K562 (cell line): ENCODE results near the gene GSDME.

Experiments used
- FOXJ3 ChIP-seq: sonication (generic); formaldehyde crosslinking; IDR thresholded peaks from 2 replicates; pipeline ENCODE4 v1.4.0; 2020; ENCODE audit warnings: mild to moderate bottlenecking, missing genetic modification reagents
- GABPB1 ChIP-seq: sonication (generic); formaldehyde crosslinking; IDR thresholded peaks from 2 replicates; pipeline ENCODE4 v1.8.0; 2022; ENCODE audit warnings: mild to moderate bottlenecking, missing genetic modification reagents
- JUND ChIP-seq, 2 experiments: IDR thresholded peaks; 2 replicates in 1 of 2; 3 replicates in 1 of 2; pipeline ENCODE4 v1.6.1; 2011; ENCODE audit warnings: borderline replicate concordance in 2 of 2, low read depth in 2 of 2, low read length in 2 of 2, improper control_type of control experiment in 1 of 2, missing biosample characterization in 1 of 2, missing genetic modification characterization in 1 of 2, missing genetic modification reagents in 1 of 2
- KLF16 ChIP-seq: IDR thresholded peaks from 2 replicates; pipeline ENCODE4 v1.6.1; 2016; ENCODE audit warnings: antibody characterized with exemption
- MAFK ChIP-seq: IDR thresholded peaks from 2 replicates; pipeline ENCODE4 v1.6.1; 2011; ENCODE audit warnings: low read length, improper control_type of control experiment
- MYC ChIP-seq, 2 experiments: fragments of 250-450 bp in 1 of 2; sonication (Bioruptor Pico) in 1 of 2; IDR thresholded peaks; 2 replicates each; pipeline versions ENCODE4 v1.5.1 to v1.6.1; 2012 to 2021; ENCODE audit warnings: low read depth in 2 of 2, borderline replicate concordance in 1 of 2, improper control_type of control experiment in 1 of 2, low read length in 1 of 2, mild to moderate bottlenecking in 1 of 2, moderate library complexity in 1 of 2
- POLR2AphosphoS5 ChIP-seq: IDR thresholded peaks from 2 replicates; pipeline ENCODE4 v1.6.1; 2011; ENCODE audit warnings: mild to moderate bottlenecking, low read depth, low read length, moderate library complexity; ENCODE audit not compliant: control insufficient read depth, insufficient read depth
- SP1 ChIP-seq: sonication (generic); formaldehyde crosslinking; IDR thresholded peaks from 2 replicates; pipeline ENCODE4 v1.8.1; 2022; ENCODE audit warnings: mild to moderate bottlenecking, missing genetic modification reagents
- TEAD1 ChIP-seq, 2 experiments: fragments of 450-650 bp in 1 of 2; sonication (generic) in 1 of 2; formaldehyde crosslinking; IDR thresholded peaks; 2 replicates each; pipeline versions ENCODE4 v1.4.0 to v1.8.0; 2020 to 2022; ENCODE audit warnings: mild to moderate bottlenecking in 2 of 2, missing genetic modification reagents in 1 of 2
- TEAD4 ChIP-seq, 2 experiments: sonication (generic) in 1 of 2; formaldehyde crosslinking in 1 of 2; IDR thresholded peaks; 2 replicates each; pipeline versions ENCODE4 v1.6.1 to v1.8.0; 2012 to 2022; ENCODE audit warnings: borderline replicate concordance in 1 of 2, inconsistent platforms in 1 of 2, low read length in 1 of 2, mild to moderate bottlenecking in 1 of 2, missing genetic modification reagents in 1 of 2
- TF ChIP-seq, protein P1 (sequence below): fragments of 450-650 bp; formaldehyde crosslinking; IDR thresholded peaks from 2 replicates; pipeline ENCODE4 v1.4.0; 2022; ENCODE audit warnings: missing genetic modification characterization
- TF ChIP-seq, protein P2 (sequence below): fragments of 250-450 bp; sonication (Bioruptor Pico); IDR thresholded peaks from 2 replicates; pipeline ENCODE4 v1.5.0; 2021; ENCODE audit warnings: mild to moderate bottlenecking, borderline replicate concordance

DNA sequence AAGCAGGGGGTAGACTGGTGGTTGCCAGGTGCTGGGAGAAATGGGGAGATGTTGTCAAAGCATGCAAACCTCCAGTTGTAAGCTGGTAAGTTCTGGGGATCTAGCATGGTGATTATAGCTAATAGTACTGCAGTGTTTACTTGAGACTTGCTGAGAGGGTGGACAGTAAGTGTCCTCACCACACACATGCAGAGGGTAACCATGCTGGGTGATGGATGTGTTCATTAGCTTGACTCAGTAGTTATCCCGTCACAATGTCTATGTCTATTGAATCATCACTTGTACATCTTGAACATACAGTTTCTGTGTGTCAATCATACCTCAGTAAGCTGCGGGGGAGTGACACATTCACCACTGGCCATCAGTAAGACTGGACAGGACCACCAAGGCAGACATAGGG, 42.1 kb downstream of the GSDME start:
- TF ChIP-seq MAFK, result no peak
- TF ChIP-seq, protein P1, sequence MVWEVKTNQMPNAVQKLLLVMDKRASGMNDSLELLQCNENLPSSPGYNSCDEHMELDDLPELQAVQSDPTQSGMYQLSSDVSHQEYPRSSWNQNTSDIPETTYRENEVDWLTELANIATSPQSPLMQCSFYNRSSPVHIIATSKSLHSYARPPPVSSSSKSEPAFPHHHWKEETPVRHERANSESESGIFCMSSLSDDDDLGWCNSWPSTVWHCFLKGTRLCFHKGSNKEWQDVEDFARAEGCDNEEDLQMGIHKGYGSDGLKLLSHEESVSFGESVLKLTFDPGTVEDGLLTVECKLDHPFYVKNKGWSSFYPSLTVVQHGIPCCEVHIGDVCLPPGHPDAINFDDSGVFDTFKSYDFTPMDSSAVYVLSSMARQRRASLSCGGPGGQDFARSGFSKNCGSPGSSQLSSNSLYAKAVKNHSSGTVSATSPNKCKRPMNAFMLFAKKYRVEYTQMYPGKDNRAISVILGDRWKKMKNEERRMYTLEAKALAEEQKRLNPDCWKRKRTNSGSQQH (CRISPR knock-in tag), result no peak
- TF ChIP-seq TEAD4 (IDR thresholded peaks at IDR 0.05; ENCODE audit: low read length), result no peak
- TF ChIP-seq TEAD4 (CRISPR knock-in tag; IDR thresholded peaks at IDR 0.05; ENCODE audit: borderline replicate concordance), result no peak
- no peak for TF ChIP-seq JUND (IDR thresholded peaks at IDR 0.05; ENCODE audit: borderline replicate concordance, low read depth, low read length)
- no peak for TF ChIP-seq JUND (tag; IDR thresholded peaks at IDR 0.05; ENCODE audit: borderline replicate concordance, low read depth, low read length)
- TF ChIP-seq POLR2AphosphoS5, result no peak
- TF ChIP-seq SP1 (CRISPR knock-in tag), result no peak
- no peak for TF ChIP-seq FOXJ3 (CRISPR knock-in tag)
- TF ChIP-seq TEAD1 (CRISPR knock-in tag; IDR thresholded peaks at IDR 0.05), result no peak
- TF ChIP-seq KLF16, result no peak
- no peak for TF ChIP-seq GABPB1
- TF ChIP-seq MYC (IDR thresholded peaks at IDR 0.05; ENCODE audit: low read depth, low read length), result no peak
- no peak for TF ChIP-seq MYC (CRISPR knock-in tag; IDR thresholded peaks at IDR 0.05; ENCODE audit: borderline replicate concordance, low read depth)
- TF ChIP-seq, protein P2, sequence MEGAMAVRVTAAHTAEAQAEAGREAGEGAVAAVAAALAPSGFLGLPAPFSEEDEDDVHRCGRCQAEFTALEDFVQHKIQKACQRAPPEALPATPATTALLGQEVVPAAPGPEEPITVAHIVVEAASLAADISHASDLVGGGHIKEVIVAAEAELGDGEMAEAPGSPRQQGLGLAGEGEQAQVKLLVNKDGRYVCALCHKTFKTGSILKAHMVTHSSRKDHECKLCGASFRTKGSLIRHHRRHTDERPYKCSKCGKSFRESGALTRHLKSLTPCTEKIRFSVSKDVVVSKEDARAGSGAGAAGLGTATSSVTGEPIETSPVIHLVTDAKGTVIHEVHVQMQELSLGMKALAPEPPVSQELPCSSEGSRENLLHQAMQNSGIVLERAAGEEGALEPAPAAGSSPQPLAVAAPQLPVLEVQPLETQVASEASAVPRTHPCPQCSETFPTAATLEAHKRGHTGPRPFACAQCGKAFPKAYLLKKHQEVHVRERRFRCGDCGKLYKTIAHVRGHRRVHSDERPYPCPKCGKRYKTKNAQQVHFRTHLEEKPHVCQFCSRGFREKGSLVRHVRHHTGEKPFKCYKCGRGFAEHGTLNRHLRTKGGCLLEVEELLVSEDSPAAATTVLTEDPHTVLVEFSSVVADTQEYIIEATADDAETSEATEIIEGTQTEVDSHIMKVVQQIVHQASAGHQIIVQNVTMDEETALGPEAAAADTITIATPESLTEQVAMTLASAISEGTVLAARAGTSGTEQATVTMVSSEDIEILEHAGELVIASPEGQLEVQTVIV, result no peak
